Right ventricle myocardium inferior (tissue), 1 donor: ENCODE data around the gene MT1H. TPM values are rescaled to one million over a fixed set of nuclear protein-coding genes. Genes with fewer than 3 reads are reported as not detected.
A peak's percentile ranks its signal among the peaks of the same experiment; 100 is the strongest.
"Not testable (repeated sequence)": the region's sequence is repeated elsewhere in the genome, so short reads cannot be mapped to it uniquely, and the experiment has no call there.

Experiments
- ATAC-seq: fragments of 200-7000 bp; cut with Tn5 transposase; one replicate; pipeline ENCODE4 v1.9.1; 2020; ENCODE audit warnings: mild to moderate bottlenecking, moderate library complexity
- DNase-seq: peaks from one replicate; pipeline ENCODE4 v3.0.0; 2021; ENCODE audit errors: missing footprints
- intact Hi-C: fragments of 100-400 bp; cut with DNase I; formaldehyde crosslinking; loops from one replicate; pipeline ENCODE4 v1.11.0; 2022
- long read RNA-seq: library from polyadenylated mRNA; unstranded; transcript quantifications from one replicate; pipeline ENCODE4 v2.0.0, GENCODE V29; 2021
- total RNA-seq: library from RNA; stranded (reverse); fragmentation: NEBNext Ultra II Directional; extraction: Animal tissue kit (Norgen Biotek cat#: 25700); gene quantifications from one replicate; pipeline ENCODE4 v1.2.1, GENCODE V29; 2021
- donor health status: DM: no; HTN: yes; CAD: no; lungs with severe emphysema.

Gene MT1H
- not detected for total RNA-seq
- long read RNA-seq, result 0 reads

GRCh38 chr16:56669005-56669839 is at the start of gene MT1H:
Gene MT1H, plus strand, starts transcription at chr16:56669814. Its CDS starts 71 bp downstream, at chr16:56669885.
- ATAC-seq (no peak), DNase-seq (no peak)
- intact Hi-C loops, result no loop called here

GRCh38 chr16:56620339-56620897 is 49.2 kb upstream of the MT1H start:
- ATAC-seq (no peak), DNase-seq (no peak)
- intact Hi-C loops, result no loop called here

GRCh38 chr16:56621665-56622445 is 47.8 kb upstream of the MT1H start:
- ATAC-seq, intact Hi-C loops, DNase-seq: not testable (repeated sequence)

- ATAC-seq, intact Hi-C loops, DNase-seq: not testable (repeated sequence)
Observed at GRCh38 chr16:56623184-56623583, 46.4 kb upstream of the MT1H start.

- intact Hi-C loops, result no loop called here
- ATAC-seq (no peak), DNase-seq (no peak)
Observed at GRCh38 chr16:56623637-56624036, 46.0 kb upstream of the MT1H start.

- DNase-seq, result peak; percentile 91
- intact Hi-C loops, result loop anchor here (1.0 kb wide), 1 partner anchor 14 kb away; no protein-coding TSS in a partner anchor
Observed at GRCh38 chr16:56625140-56625942, 44.3 kb upstream of the MT1H start, which contains the start of gene MT1E. Gene MT1E, plus strand, starts transcription at chr16:56625781. Its CDS starts 71 bp downstream, at chr16:56625852.

GRCh38 chr16:56625943-56626654 is 43.5 kb upstream of the MT1H start:
- peak; percentile 80 for DNase-seq
- intact Hi-C loops, result loop anchor here (1.0 kb wide), 2 partner anchors 15 to 18 kb away; partner anchors contain the start of gene MT2A
- peak; percentile 78 for ATAC-seq

More at GRCh38 chr16:56625140-56625942, 44.3 kb upstream of the MT1H start, which contains the start of gene MT1E:
- peak; percentile 96 for ATAC-seq

- DNase-seq, result no peak
- no peak for ATAC-seq
- intact Hi-C loops, result loop anchor here (1.0 kb wide), 1 partner anchor 18 kb away; the partner anchor contains the start of gene MT2A
Observed at GRCh38 chr16:56626685-56627084, 42.9 kb upstream of the MT1H start.

- intact Hi-C loops, result no loop called here
- ATAC-seq (no peak), DNase-seq (no peak)
Observed at GRCh38 chr16:56628486-56629350, 40.9 kb upstream of the MT1H start.

GRCh38 chr16:56629531-56629930 is 40.1 kb upstream of the MT1H start:
- intact Hi-C loops, result no loop called here
- ATAC-seq (no peak), DNase-seq (no peak)

- no peak for DNase-seq
- ATAC-seq, result no peak
- intact Hi-C loops, result no loop called here
Observed at GRCh38 chr16:56630134-56630533, 39.5 kb upstream of the MT1H start.

GRCh38 chr16:56631197-56631596 is 38.4 kb upstream of the MT1H start:
- no peak for ATAC-seq
- peak; percentile 34 for DNase-seq
- intact Hi-C loops, result no loop called here

GRCh38 chr16:56631832-56632155 is 37.8 kb upstream of the MT1H start:
- DNase-seq, result no peak
- ATAC-seq, result no peak
- intact Hi-C loops, result loop anchor here (2.0 kb wide), 1 partner anchor 25 kb away; no protein-coding TSS in a partner anchor

- DNase-seq, result peak; percentile 86
- peak; percentile 90 for ATAC-seq
- intact Hi-C loops, result loop anchor here (2.0 kb wide), 1 partner anchor 26 kb away; no protein-coding TSS in a partner anchor
Observed at GRCh38 chr16:56632156-56632847, 37.3 kb upstream of the MT1H start, which contains the start of gene MT1M. Gene MT1M, plus strand, starts transcription at chr16:56632659. Its CDS starts 73 bp downstream, at chr16:56632732.

GRCh38 chr16:56632848-56633365 is 36.7 kb upstream of the MT1H start:
- no peak for ATAC-seq
- DNase-seq, result peak; percentile 45
- intact Hi-C loops, result loop anchor here (2.0 kb wide), 1 partner anchor 26 kb away; no protein-coding TSS in a partner anchor

GRCh38 chr16:56633535-56633934 is 36.1 kb upstream of the MT1H start:
- ATAC-seq, result no peak
- intact Hi-C loops, result loop anchor here (2.0 kb wide), 1 partner anchor 27 kb away; no protein-coding TSS in a partner anchor
- peak; percentile 45 for DNase-seq
